CD14-positive monocyte (primary cell): Measurements from ENCODE around the gene PIGBOS1. TPM values are rescaled to one million over a fixed set of nuclear protein-coding genes. Genes with fewer than 3 reads are reported as not detected.
A peak's percentile ranks its signal among the peaks of the same experiment; 100 is the strongest.

Source experiments
- DNase-seq, 3 donors: peaks; one replicate each; pipeline ENCODE4 v3.0.0-alpha.2; 2011 to 2022
- H2AFZ ChIP-seq: 2 replicates; pipeline ENCODE4 v1.6.0; 2012; ENCODE audit warnings: mild to moderate bottlenecking, low read depth, low read length, inconsistent platforms; ENCODE audit not compliant: insufficient read depth, poor library complexity, severe bottlenecking
- H3K27ac ChIP-seq, 2 donors: 1 replicate in 1 of 2; 2 replicates in 1 of 2; pipeline ENCODE4 v1.5.1; 2012 to 2013; ENCODE audit warnings: low read length in 2 of 2, control low read depth in 1 of 2, inconsistent platforms in 1 of 2, low read depth in 1 of 2, mild to moderate bottlenecking in 1 of 2
- H3K27me3 ChIP-seq, 2 donors: one replicate each; pipeline versions ENCODE4 v1.6.0 to v1.6.1; 2011 to 2013; ENCODE audit warnings: low read length in 2 of 2; ENCODE audit not compliant: control insufficient read depth in 2 of 2, insufficient read depth in 2 of 2
- H3K36me3 ChIP-seq, 2 donors: replicated peaks in 1 of 2; 1 replicate in 1 of 2; 2 replicates in 1 of 2; pipeline versions ENCODE4 v1.5.1 to v1.6.1; 2012 to 2013; ENCODE audit warnings: low read length in 2 of 2, control low read depth in 1 of 2, inconsistent platforms in 1 of 2, mild to moderate bottlenecking in 1 of 2; ENCODE audit not compliant: insufficient read depth in 2 of 2, control insufficient read depth in 1 of 2
- H3K4me1 ChIP-seq, 2 donors: 1 replicate in 1 of 2; 2 replicates in 1 of 2; pipeline versions ENCODE4 v1.5.1 to v1.6.1; 2012 to 2013; ENCODE audit warnings: low read length in 2 of 2, control low read depth in 1 of 2, inconsistent platforms in 1 of 2, mild to moderate bottlenecking in 1 of 2, moderate library complexity in 1 of 2; ENCODE audit not compliant: insufficient read depth in 2 of 2, control insufficient read depth in 1 of 2
- H3K4me2 ChIP-seq: replicated peaks from 2 replicates; pipeline ENCODE3; 2012; ENCODE audit warnings: low read length, moderate library complexity, mild to moderate bottlenecking; ENCODE audit not compliant: poor library complexity, severe bottlenecking; ENCODE audit errors: extremely low read depth
- H3K4me3 ChIP-seq, 3 experiments: fragments of 200-600 bp in 1 of 3; sonication (generic) in 1 of 3; replicated peaks in 1 of 3; 1 replicate in 2 of 3; 2 replicates in 1 of 3; pipeline ENCODE4 v1.5.1; 2011 to 2013; ENCODE audit warnings: low read length in 3 of 3, mild to moderate bottlenecking in 3 of 3, control low read depth in 2 of 3, low read depth in 2 of 3, inconsistent platforms in 1 of 3, moderate library complexity in 1 of 3
- H3K79me2 ChIP-seq: 2 replicates; pipeline ENCODE4 v1.6.0; 2012; ENCODE audit warnings: mild to moderate bottlenecking, control low read depth, inconsistent platforms, low read length, moderate library complexity; ENCODE audit not compliant: insufficient read depth
- H3K9ac ChIP-seq: 2 replicates; pipeline ENCODE4 v1.6.0; 2017; ENCODE audit warnings: low read length, mild to moderate bottlenecking; ENCODE audit not compliant: insufficient read depth, poor library complexity, severe bottlenecking
- H3K9me3 ChIP-seq, 2 donors: replicated peaks in 1 of 2; 1 replicate in 1 of 2; 2 replicates in 1 of 2; pipeline versions ENCODE4 v1.5.1 to v1.6.1; 2012 to 2013; ENCODE audit warnings: low read length in 2 of 2, control low read depth in 1 of 2; ENCODE audit not compliant: control insufficient read depth in 1 of 2, insufficient read depth in 1 of 2
- H4K20me1 ChIP-seq: 2 replicates; pipeline ENCODE4 v1.6.0; 2012; ENCODE audit warnings: mild to moderate bottlenecking, low read length, control low read depth, moderate library complexity; ENCODE audit not compliant: insufficient read depth
- H3K27ac Mint-ChIP-seq, 7 donors: one replicate each; pipeline ENCODE4 v1.8.0; 2020; ENCODE audit warnings: mild to moderate bottlenecking in 7 of 7, mixed read lengths in 7 of 7, moderate library complexity in 6 of 7, inconsistent platforms in 2 of 7
- H3K27me3 Mint-ChIP-seq, 3 donors: one replicate each; pipeline ENCODE4 v1.8.0; 2021 to 2022; ENCODE audit warnings: low read depth in 3 of 3, mild to moderate bottlenecking in 3 of 3, mixed read lengths in 3 of 3, moderate library complexity in 3 of 3, inconsistent platforms in 1 of 3
- H3K36me3 Mint-ChIP-seq, 2 donors: one replicate each; pipeline ENCODE4 v1.8.0; 2020; ENCODE audit warnings: mixed read lengths in 2 of 2, inconsistent platforms in 1 of 2, mild to moderate bottlenecking in 1 of 2
- H3K4me1 Mint-ChIP-seq: one replicate; pipeline ENCODE4 v1.8.0; 2020; ENCODE audit warnings: mild to moderate bottlenecking, mixed read lengths
- H3K4me3 Mint-ChIP-seq, 2 donors: one replicate each; pipeline ENCODE4 v1.8.0; 2020; ENCODE audit warnings: mild to moderate bottlenecking in 2 of 2, mixed read lengths in 2 of 2, moderate library complexity in 1 of 2
- H3K9me3 Mint-ChIP-seq, 7 donors: one replicate each; pipeline ENCODE4 v1.8.0; 2020 to 2022; ENCODE audit warnings: mixed read lengths in 7 of 7, mild to moderate bottlenecking in 6 of 7, moderate library complexity in 6 of 7, inconsistent platforms in 2 of 7
- WGBS: methylation state at CpG from one replicate; pipeline ENCODE4 v1.1.5; 2013; ENCODE audit warnings: missing lambda C conversion rate; ENCODE audit not compliant: insufficient coverage; 5-methylcytosine and 5-hydroxymethylcytosine counted together
- intact Hi-C, 2 donors: fragments of 100-400 bp; cut with micrococcal nuclease; formaldehyde crosslinking; loops; one replicate each; pipeline versions ENCODE4 v1.15.0 to v1.15.1; 2023
- polyA plus RNA-seq, 3 donors: library from polyadenylated mRNA; depleted of rRNA in 1 of 3; unstranded in 2 of 3; stranded (reverse) in 1 of 3; fragments of 300-500 nt in 2 of 3; fragments of >200 nt in 1 of 3; fragmentation: Illumina TruSeq in 2 of 3; gene quantifications; 1 replicate in 2 of 3; 2 replicates in 1 of 3; pipeline ENCODE4 v1.2.3, GENCODE V29; 2012 to 2021
- TF ChIP-seq, protein P1 (sequence below): fragments of 200-600 bp; IDR thresholded peaks from one replicate; pipeline ENCODE4 v1.8.0; 2022; ENCODE audit warnings: antibody characterized with exemption, mild to moderate bottlenecking

PIGBOS1 gene
- polyA plus RNA-seq, 3 donors, result 29.4 to 69.7 (median 67.3) TPM

DNA sequence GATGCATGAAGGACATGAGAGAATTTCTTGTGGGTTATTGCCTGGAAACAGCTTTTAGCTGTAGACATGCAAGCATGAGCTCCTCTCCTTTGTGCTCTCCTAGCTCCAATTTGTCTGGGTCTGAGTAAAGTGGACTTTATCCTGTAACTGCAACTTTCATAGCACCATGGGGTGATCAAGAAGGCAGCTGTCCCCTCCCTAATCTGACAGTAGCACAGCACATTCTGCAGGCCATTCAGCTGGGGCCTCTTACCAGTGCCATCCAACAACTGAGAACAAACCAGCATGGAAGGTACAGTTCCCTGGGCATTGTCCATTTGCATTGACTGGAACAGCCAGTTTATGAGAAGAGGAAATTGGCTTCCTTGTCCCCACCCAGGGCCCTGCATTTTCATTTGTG is 21.6 kb downstream of the PIGBOS1 start:
- Histone ChIP-seq H3K9ac (no peak overlapping the region), H3K4me2 (no peak overlapping the region), H3K27ac (no peak overlapping the region), H3K9me3 (no peaks in the 10 kb centered on the region), H3K79me2 (no peaks in the 10 kb centered on the region), H3K4me1 (peaks cover 7 to 17% of the 10 kb centered on the region in 2 donors), H3K27me3 (no peaks in the 10 kb centered on the region), H3K4me3 (no peak overlapping the region), H3K36me3 (no peaks in the 10 kb centered on the region), H4K20me1 (no peaks in the 10 kb centered on the region), H2AFZ (no peak overlapping the region)
- no peak overlapping the region for H3K27ac Mint-ChIP-seq
- TF ChIP-seq, protein P1, sequence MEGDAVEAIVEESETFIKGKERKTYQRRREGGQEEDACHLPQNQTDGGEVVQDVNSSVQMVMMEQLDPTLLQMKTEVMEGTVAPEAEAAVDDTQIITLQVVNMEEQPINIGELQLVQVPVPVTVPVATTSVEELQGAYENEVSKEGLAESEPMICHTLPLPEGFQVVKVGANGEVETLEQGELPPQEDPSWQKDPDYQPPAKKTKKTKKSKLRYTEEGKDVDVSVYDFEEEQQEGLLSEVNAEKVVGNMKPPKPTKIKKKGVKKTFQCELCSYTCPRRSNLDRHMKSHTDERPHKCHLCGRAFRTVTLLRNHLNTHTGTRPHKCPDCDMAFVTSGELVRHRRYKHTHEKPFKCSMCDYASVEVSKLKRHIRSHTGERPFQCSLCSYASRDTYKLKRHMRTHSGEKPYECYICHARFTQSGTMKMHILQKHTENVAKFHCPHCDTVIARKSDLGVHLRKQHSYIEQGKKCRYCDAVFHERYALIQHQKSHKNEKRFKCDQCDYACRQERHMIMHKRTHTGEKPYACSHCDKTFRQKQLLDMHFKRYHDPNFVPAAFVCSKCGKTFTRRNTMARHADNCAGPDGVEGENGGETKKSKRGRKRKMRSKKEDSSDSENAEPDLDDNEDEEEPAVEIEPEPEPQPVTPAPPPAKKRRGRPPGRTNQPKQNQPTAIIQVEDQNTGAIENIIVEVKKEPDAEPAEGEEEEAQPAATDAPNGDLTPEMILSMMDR, result no peak
- H3K27me3 Mint-ChIP-seq, result peaks cover 0 to 1% (median 1%) of the 10 kb centered on the region in 3 donors
- H3K36me3 Mint-ChIP-seq, result no peaks in the 10 kb centered on the region
- intact Hi-C loops, result no loop called here
- no peak for DNase-seq
- peaks cover 0 to 10% (median 4%) of the 10 kb centered on the region in 7 donors for H3K9me3 Mint-ChIP-seq
- H3K4me3 Mint-ChIP-seq, result no peak overlapping the region
- peaks cover 20% of the 10 kb centered on the region for H3K4me1 Mint-ChIP-seq

DNA sequence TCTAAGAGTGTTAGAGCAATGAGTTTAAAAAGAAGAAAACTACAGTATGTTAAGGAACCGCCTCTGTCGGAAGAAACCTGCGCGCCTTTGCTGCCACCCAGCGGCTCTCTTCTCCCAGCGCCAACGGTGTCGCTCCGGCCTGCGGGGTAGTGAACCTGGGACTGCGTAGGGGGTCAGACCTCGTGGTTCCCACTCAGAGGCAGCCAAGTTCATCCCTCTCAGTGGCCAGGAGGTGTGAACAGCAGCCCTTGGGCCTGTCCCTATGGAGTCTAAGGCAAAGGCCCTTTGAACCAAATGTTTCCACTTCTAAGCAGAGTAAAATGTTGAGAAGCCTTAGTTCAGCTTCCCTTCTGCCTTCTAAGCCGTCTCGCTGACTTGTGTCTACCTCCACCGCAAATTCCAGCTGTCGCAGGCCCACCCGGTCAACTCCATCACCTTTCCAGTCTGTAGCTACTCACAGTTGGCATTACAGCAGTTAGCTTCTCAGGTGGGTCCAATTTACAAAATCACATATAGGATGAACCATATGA is 28.3 kb downstream of the PIGBOS1 start:
- peak overlapping the region; percentile 89 to 99 (median 91) for H3K27ac Mint-ChIP-seq
- H4K20me1 ChIP-seq, result no peaks in the 10 kb centered on the region
- peaks cover 14 to 19% of the 10 kb centered on the region in 2 donors for H3K36me3 Mint-ChIP-seq
- peak overlapping the region; percentile 98 for H3K9ac ChIP-seq
- H3K27ac ChIP-seq, result peak overlapping the region; percentile 95 to 99
- H2AFZ ChIP-seq, result peak overlapping the region; percentile 96
- no peaks in the 10 kb centered on the region for H3K9me3 Mint-ChIP-seq
- peak overlapping the region; percentile 95 for H3K4me2 ChIP-seq
- peaks cover 50% of the 10 kb centered on the region for H3K4me1 Mint-ChIP-seq
- H3K79me2 ChIP-seq, result peaks cover 47% of the 10 kb centered on the region
- H3K27me3 ChIP-seq, result no peaks in the 10 kb centered on the region
- peak overlapping the region; percentile 94 to 96 for H3K4me3 Mint-ChIP-seq
- intact Hi-C loops, result loop anchor here (1.0 to 5.0 kb wide), 4 partner anchors 40 to 93 kb away; partner anchors contain the start of gene RSL24D1 (in 1 of the 2)
- peak; percentile 75 to 87 (median 81) for DNase-seq
- TF ChIP-seq, protein P1, result peak; percentile 90
- H3K36me3 ChIP-seq, result no peaks in the 10 kb centered on the region
- peak overlapping the region; percentile 72 to 99 (median 95) for H3K4me3 ChIP-seq
- peaks cover 36 to 55% of the 10 kb centered on the region in 2 donors for H3K4me1 ChIP-seq
- H3K27me3 Mint-ChIP-seq, result peaks cover 0 to 1% (median 0%) of the 10 kb centered on the region in 3 donors
- 28% methylated on average over 17 of the region's 17 CpGs for WGBS
- H3K9me3 ChIP-seq, result no peaks in the 10 kb centered on the region
